Right lobe of liver (tissue), 4 donors: ENCODE measurements around the gene ZNF740.
"Not testable (repeated sequence)": the region's sequence is repeated elsewhere in the genome, so short reads cannot be mapped to it uniquely, and the experiment has no call there.

Experiments
- CTCF ChIP-seq, 4 donors: fragments of 200-600 bp in 3 of 4; fragments of 450-650 bp in 1 of 4; IDR thresholded peaks; one replicate each; pipeline versions ENCODE4 v1.5.1 to v1.8.0; 2016 to 2022; ENCODE audit warnings: antibody characterized with exemption in 4 of 4, mild to moderate bottlenecking in 2 of 4
- POLR2A ChIP-seq: fragments of 450-650 bp; IDR thresholded peaks from one replicate; pipeline ENCODE4 v1.6.1; 2017; ENCODE audit warnings: antibody characterized with exemption, mild to moderate bottlenecking
- donor health status: DM: no; HTN: no; CAD: no.
- donor health status: DM: no; HTN: no; CAD: no.
- donor health status: DM: no; HTN: yes; CAD: no.

GRCh38 chr12:53202316-53202715 lies 21.8 kb downstream of the ZNF740 start:
- TF ChIP-seq CTCF (IDR thresholded peaks at IDR 0.05); POLR2A: not testable (repeated sequence)
